Measurements from ENCODE around the gene IQCN. TPM values are rescaled to one million over a fixed set of nuclear protein-coding genes. Genes with fewer than 3 reads are reported as not detected.

Gene IQCN
- total RNA-seq, 5 donors from 2014 or later (not counting 1 experiment from before 2014, with no cell fraction given) = 4.1 to 42.8 (median 6.3) TPM

- Mint-ChIP-seq H3K9me3 (peaks cover 0 to 5% (median 0%) of the 10 kb centered on the region in 3 donors), H3K27me3 (peaks cover 63 to 78% of the 10 kb centered on the region in 2 donors), H3K27ac (no peak overlapping the region), H3K36me3 (no peaks in the 10 kb centered on the region), H3K4me1 (peaks cover 14 to 25% (median 16%) of the 10 kb centered on the region in 3 donors), H3K4me3 (no peak overlapping the region)
- DNase-seq = no peak
- Histone ChIP-seq H3K9me3 (no peaks in the 10 kb centered on the region), H3K27ac (ENCODE audit: low read length) (no peak overlapping the region), H3K36me3 (ENCODE audit: control insufficient read depth in 2 of 2, extremely low read depth in 1 of 2, insufficient read depth in 1 of 2, low read length in 1 of 2) (no peaks in the 10 kb centered on the region), H3K4me3 (ENCODE audit: control insufficient read depth in 1 of 2, extremely low read depth in 1 of 2, low read length in 1 of 2) (no peak overlapping the region), H3K4me1 (ENCODE audit: control insufficient read depth in 1 of 2, extremely low read depth in 1 of 2, insufficient read depth in 2 of 2, low read length in 2 of 2) (peaks cover 0 to 25% of the 10 kb centered on the region in 2 experiments), H3K27me3 (replicated peaks in 1 of 2; ENCODE audit: control insufficient read depth in 2 of 2, extremely low read depth in 1 of 2, insufficient read depth in 2 of 2, low read length in 1 of 2) (peaks cover 0 to 95% of the 10 kb centered on the region in 2 experiments)
- ATAC-seq (replicated peaks in 1 of 4) = no peak
- POLR2A ChIA-PET = no interaction called here
- CTCF ChIA-PET = no interaction called here
- WGBS (ENCODE audit: insufficient coverage) = 82% methylated on average over 3 of the region's 5 CpGs
Measured at GRCh38 chr19:18229474-18229873, 44.8 kb downstream of the IQCN start.

DNA sequence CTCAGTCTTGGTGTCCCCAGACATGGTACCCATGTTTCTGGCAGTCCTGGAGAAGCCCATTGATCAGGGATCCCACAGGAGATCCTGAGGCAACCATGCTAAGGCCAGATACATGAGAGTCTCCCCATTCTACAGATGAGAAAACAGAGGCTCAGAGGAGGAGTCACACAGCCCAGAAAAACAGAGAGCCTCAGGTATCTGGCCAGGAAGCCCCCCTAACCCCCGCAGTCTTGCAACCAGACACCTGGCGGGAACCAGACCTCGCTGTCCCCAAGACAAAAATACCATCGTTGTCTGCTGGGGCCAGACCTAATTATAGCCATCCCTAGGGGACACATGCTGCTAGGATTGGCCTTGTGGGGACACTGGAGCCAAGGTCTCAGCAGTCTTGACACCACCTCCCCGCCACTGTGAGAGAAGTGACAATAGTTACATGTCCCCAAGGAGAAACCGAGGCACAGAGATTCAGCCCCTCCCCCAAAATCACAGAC lies 46.4 kb downstream of the IQCN start:
- H3K9me3 ChIP-seq = no peaks in the 10 kb centered on the region
- peaks cover 0 to 92% of the 10 kb centered on the region in 2 experiments for H3K27me3 ChIP-seq (replicated peaks in 1 of 2; ENCODE audit: control insufficient read depth in 2 of 2, extremely low read depth in 1 of 2, insufficient read depth in 2 of 2, low read length in 1 of 2)
- ATAC-seq (replicated peaks in 1 of 4) = no peak
- peaks cover 3 to 29% of the 10 kb centered on the region in 2 experiments for H3K4me1 ChIP-seq (ENCODE audit: control insufficient read depth in 1 of 2, extremely low read depth in 1 of 2, insufficient read depth in 2 of 2, low read length in 2 of 2)
- no peak overlapping the region for H3K4me3 ChIP-seq (ENCODE audit: control insufficient read depth in 1 of 2, extremely low read depth in 1 of 2, low read length in 1 of 2)
- no peak overlapping the region for H3K27ac ChIP-seq (ENCODE audit: low read length)
- no peaks in the 10 kb centered on the region for H3K36me3 Mint-ChIP-seq
- no peak overlapping the region for H3K27ac Mint-ChIP-seq
- WGBS (ENCODE audit: insufficient coverage) = 91% methylated on average over 4 of the region's 6 CpGs
- no peaks in the 10 kb centered on the region for H3K36me3 ChIP-seq (ENCODE audit: control insufficient read depth in 2 of 2, extremely low read depth in 1 of 2, insufficient read depth in 1 of 2, low read length in 1 of 2)
- CTCF ChIA-PET = no interaction called here
- POLR2A ChIA-PET = interaction anchor here in 1 of 2 donors (0.5 kb wide), 1 partner anchor 101 kb away, joined by 4 read pairs; no protein-coding TSS in a partner anchor
- H3K9me3 Mint-ChIP-seq = no peaks in the 10 kb centered on the region
- peaks cover 56 to 76% of the 10 kb centered on the region in 2 donors for H3K27me3 Mint-ChIP-seq
- peak overlapping the region in 1 of 3 donors; percentile 16 for H3K4me3 Mint-ChIP-seq
- peaks cover 20 to 29% (median 22%) of the 10 kb centered on the region in 3 donors for H3K4me1 Mint-ChIP-seq
- DNase-seq = no peak

GRCh38 chr19:18226956-18227780 lies 47.1 kb downstream of the IQCN start:
- no peak for ATAC-seq (replicated peaks in 1 of 4)
- H3K4me1 ChIP-seq (ENCODE audit: control insufficient read depth in 1 of 2, extremely low read depth in 1 of 2, insufficient read depth in 2 of 2, low read length in 2 of 2) = peaks cover 3 to 26% of the 10 kb centered on the region in 2 experiments
- Mint-ChIP-seq H3K4me3 (peak overlapping the region in 1 of 3 donors; percentile 16), H3K4me1 (peaks cover 17 to 25% (median 22%) of the 10 kb centered on the region in 3 donors), H3K27ac (peak overlapping the region in 1 of 2 donors; percentile 55), H3K9me3 (no peaks in the 10 kb centered on the region), H3K36me3 (no peaks in the 10 kb centered on the region), H3K27me3 (peaks cover 51 to 77% of the 10 kb centered on the region in 2 donors)
- ChIA-PET POLR2A (no interaction called here), CTCF (no interaction called here)
- no peaks in the 10 kb centered on the region for H3K36me3 ChIP-seq (ENCODE audit: control insufficient read depth in 2 of 2, extremely low read depth in 1 of 2, insufficient read depth in 1 of 2, low read length in 1 of 2)
- peaks cover 0 to 91% of the 10 kb centered on the region in 2 experiments for H3K27me3 ChIP-seq (replicated peaks in 1 of 2; ENCODE audit: control insufficient read depth in 2 of 2, extremely low read depth in 1 of 2, insufficient read depth in 2 of 2, low read length in 1 of 2)
- DNase-seq = no peak
- H3K9me3 ChIP-seq = no peaks in the 10 kb centered on the region
- WGBS (ENCODE audit: insufficient coverage) = 79% methylated on average over 13 of the region's 18 CpGs
- H3K27ac ChIP-seq (ENCODE audit: low read length) = no peak overlapping the region
- no peak overlapping the region for H3K4me3 ChIP-seq (ENCODE audit: control insufficient read depth in 1 of 2, extremely low read depth in 1 of 2, low read length in 1 of 2)

- no peaks in the 10 kb centered on the region for H3K9me3 Mint-ChIP-seq
- DNase-seq (no peak), ATAC-seq (replicated peaks in 1 of 4) (no peak)
- ChIA-PET POLR2A (no interaction called here), CTCF (no interaction called here)
- Histone ChIP-seq H3K4me3 (ENCODE audit: control insufficient read depth in 1 of 2, extremely low read depth in 1 of 2, low read length in 1 of 2) (no peak within 1 kb of the TSS), H3K4me1 (ENCODE audit: control insufficient read depth in 1 of 2, extremely low read depth in 1 of 2, insufficient read depth in 2 of 2, low read length in 2 of 2) (peaks cover 3 to 26% of the 10 kb centered on the region in 2 experiments), H3K27ac (ENCODE audit: low read length) (no peak within 1 kb of the TSS), H3K36me3 (ENCODE audit: control insufficient read depth in 2 of 2, extremely low read depth in 1 of 2, insufficient read depth in 1 of 2, low read length in 1 of 2) (no peaks in the 10 kb centered on the region), H3K9me3 (no peaks in the 10 kb centered on the region), H3K27me3 (replicated peaks in 1 of 2; ENCODE audit: control insufficient read depth in 2 of 2, extremely low read depth in 1 of 2, insufficient read depth in 2 of 2, low read length in 1 of 2) (peaks cover 0 to 90% of the 10 kb centered on the region in 2 experiments)
- peaks cover 49 to 76% of the 10 kb centered on the region in 2 donors for H3K27me3 Mint-ChIP-seq
- H3K27ac Mint-ChIP-seq = peak within 1 kb of the TSS in 1 of 2 donors; percentile 55
- 4% methylated on average over 34 of the region's 51 CpGs for WGBS (ENCODE audit: insufficient coverage)
- H3K36me3 Mint-ChIP-seq = no peaks in the 10 kb centered on the region
- peaks cover 17 to 28% (median 22%) of the 10 kb centered on the region in 3 donors for H3K4me1 Mint-ChIP-seq
- peak within 1 kb of the TSS; percentile 3 to 92 (median 21) for H3K4me3 Mint-ChIP-seq
Measured at GRCh38 chr19:18225702-18226468, 48.4 kb downstream of the IQCN start, which contains the start of gene PDE4C. Gene PDE4C (minus strand): TSS chr19:18226438. CDS start chr19:18226415, 23 bp downstream.

DNA sequence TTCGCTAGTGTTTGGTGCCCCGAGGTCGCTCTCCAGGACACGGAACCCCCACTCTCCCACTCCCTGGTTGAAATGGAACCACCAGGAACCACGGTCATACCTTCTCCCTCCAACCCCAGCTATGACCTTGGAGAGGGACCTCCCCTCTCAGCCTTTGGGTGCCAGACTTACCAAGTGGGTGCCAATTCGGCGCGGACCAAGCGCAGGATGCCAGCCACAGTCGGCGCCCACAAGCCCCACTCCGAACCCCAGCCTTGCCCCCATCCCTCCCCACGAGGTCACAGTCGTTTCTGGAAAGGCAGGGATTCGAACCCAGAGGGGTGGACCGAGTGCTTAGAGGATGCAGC lies 48.9 kb downstream of the IQCN start:
- no peak for ATAC-seq (replicated peaks in 1 of 4)
- no peak overlapping the region for H3K27ac Mint-ChIP-seq
- peak overlapping the region; percentile 3 to 92 (median 21) for H3K4me3 Mint-ChIP-seq
- H3K4me1 ChIP-seq (ENCODE audit: control insufficient read depth in 1 of 2, extremely low read depth in 1 of 2, insufficient read depth in 2 of 2, low read length in 2 of 2) = peaks cover 3 to 29% of the 10 kb centered on the region in 2 experiments
- H3K27me3 Mint-ChIP-seq = peaks cover 46 to 73% of the 10 kb centered on the region in 2 donors
- H3K27me3 ChIP-seq (replicated peaks in 1 of 2; ENCODE audit: control insufficient read depth in 2 of 2, extremely low read depth in 1 of 2, insufficient read depth in 2 of 2, low read length in 1 of 2) = peaks cover 0 to 90% of the 10 kb centered on the region in 2 experiments
- H3K36me3 Mint-ChIP-seq = no peaks in the 10 kb centered on the region
- H3K9me3 ChIP-seq = no peaks in the 10 kb centered on the region
- DNase-seq = no peak
- H3K27ac ChIP-seq (ENCODE audit: low read length) = no peak overlapping the region
- H3K4me3 ChIP-seq (ENCODE audit: control insufficient read depth in 1 of 2, extremely low read depth in 1 of 2, low read length in 1 of 2) = no peak overlapping the region
- CTCF ChIA-PET = no interaction called here
- 31% methylated on average over 9 of the region's 16 CpGs for WGBS (ENCODE audit: insufficient coverage)
- H3K36me3 ChIP-seq (ENCODE audit: control insufficient read depth in 2 of 2, extremely low read depth in 1 of 2, insufficient read depth in 1 of 2, low read length in 1 of 2) = no peaks in the 10 kb centered on the region
- peaks cover 20 to 31% (median 22%) of the 10 kb centered on the region in 3 donors for H3K4me1 Mint-ChIP-seq
- POLR2A ChIA-PET = no interaction called here
- no peaks in the 10 kb centered on the region for H3K9me3 Mint-ChIP-seq
